GM20000 (cell line): ENCODE data around the gene UBE2E3.

Experiments used
- DNase-seq: peaks from one replicate; pipeline ENCODE4 v3.0.0; 2012; ENCODE audit warnings: low spot score
- TF ChIP-seq, protein P1 (sequence below): IDR thresholded peaks from 2 replicates; pipeline ENCODE4 v1.5.1; 2012; ENCODE audit warnings: mild to moderate bottlenecking, control low read depth; ENCODE audit errors: extremely low read depth, missing control alignments

Gene UBE2E3

GRCh38 chr2:180978903-180979748 is 1.3 kb upstream of the UBE2E3 start:
- no peak for DNase-seq
- TF ChIP-seq, protein P1, sequence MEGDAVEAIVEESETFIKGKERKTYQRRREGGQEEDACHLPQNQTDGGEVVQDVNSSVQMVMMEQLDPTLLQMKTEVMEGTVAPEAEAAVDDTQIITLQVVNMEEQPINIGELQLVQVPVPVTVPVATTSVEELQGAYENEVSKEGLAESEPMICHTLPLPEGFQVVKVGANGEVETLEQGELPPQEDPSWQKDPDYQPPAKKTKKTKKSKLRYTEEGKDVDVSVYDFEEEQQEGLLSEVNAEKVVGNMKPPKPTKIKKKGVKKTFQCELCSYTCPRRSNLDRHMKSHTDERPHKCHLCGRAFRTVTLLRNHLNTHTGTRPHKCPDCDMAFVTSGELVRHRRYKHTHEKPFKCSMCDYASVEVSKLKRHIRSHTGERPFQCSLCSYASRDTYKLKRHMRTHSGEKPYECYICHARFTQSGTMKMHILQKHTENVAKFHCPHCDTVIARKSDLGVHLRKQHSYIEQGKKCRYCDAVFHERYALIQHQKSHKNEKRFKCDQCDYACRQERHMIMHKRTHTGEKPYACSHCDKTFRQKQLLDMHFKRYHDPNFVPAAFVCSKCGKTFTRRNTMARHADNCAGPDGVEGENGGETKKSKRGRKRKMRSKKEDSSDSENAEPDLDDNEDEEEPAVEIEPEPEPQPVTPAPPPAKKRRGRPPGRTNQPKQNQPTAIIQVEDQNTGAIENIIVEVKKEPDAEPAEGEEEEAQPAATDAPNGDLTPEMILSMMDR, result no peak

DNA sequence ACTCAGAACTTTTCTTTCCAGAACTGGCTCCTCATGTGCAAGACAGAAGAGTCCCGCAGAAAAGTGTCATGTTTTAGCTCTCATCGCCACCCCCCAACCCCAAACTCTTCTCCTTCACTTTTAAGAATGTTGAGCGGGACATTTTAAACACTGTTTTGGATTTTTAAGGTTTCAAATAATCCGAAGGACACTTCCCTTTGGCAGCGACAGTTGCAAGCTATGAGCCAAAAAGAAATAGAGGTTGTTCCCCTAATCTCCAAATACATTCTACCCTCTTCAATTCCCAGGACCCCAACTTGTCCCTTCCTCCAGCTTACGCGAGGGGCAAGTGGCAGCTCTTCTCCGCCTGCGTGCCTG is 678 bp upstream of the UBE2E3 start:
- TF ChIP-seq, protein P1, result no peak
- peak; percentile 14 for DNase-seq

- peak; percentile 63 for DNase-seq
- TF ChIP-seq, protein P1, result no peak
Observed at GRCh38 chr2:180980943-180981911, 822 bp downstream of the UBE2E3 start.

GRCh38 chr2:180983468-180984242 is 3.2 kb downstream of the UBE2E3 start:
- peak; percentile 54 for DNase-seq
- TF ChIP-seq, protein P1, result no peak

GRCh38 chr2:180985771-180986395 is 5.5 kb downstream of the UBE2E3 start:
- TF ChIP-seq, protein P1, result no peak
- no peak for DNase-seq

DNA sequence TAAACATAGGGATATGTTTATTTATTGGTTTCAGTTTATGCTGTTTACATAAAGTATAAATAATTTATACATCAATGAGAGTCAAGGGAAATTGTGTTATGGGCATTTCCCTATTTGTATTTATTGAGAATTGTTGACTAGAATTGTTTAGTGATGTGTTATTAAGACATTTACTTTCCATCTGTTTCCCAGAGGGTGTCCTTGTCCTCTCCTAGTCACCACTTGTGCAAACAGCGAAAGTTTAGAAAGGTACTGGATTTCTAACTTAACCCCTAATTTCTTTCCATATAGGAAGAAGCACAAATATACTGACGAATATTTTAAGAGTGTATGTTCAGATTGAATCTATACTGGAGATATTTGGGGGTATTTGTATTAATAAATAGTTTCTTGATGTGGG is 6.7 kb downstream of the UBE2E3 start:
- TF ChIP-seq, protein P1, result no peak
- DNase-seq, result no peak
